ENCODE data around the gene TNFRSF21. TPM values are rescaled to one million over a fixed set of nuclear protein-coding genes. Genes with fewer than 3 reads are reported as not detected.

The TNFRSF21 gene
- total RNA-seq, 4 donors from 2014 or later: 43.4 to 78.9 (median 63.0) TPM

DNA sequence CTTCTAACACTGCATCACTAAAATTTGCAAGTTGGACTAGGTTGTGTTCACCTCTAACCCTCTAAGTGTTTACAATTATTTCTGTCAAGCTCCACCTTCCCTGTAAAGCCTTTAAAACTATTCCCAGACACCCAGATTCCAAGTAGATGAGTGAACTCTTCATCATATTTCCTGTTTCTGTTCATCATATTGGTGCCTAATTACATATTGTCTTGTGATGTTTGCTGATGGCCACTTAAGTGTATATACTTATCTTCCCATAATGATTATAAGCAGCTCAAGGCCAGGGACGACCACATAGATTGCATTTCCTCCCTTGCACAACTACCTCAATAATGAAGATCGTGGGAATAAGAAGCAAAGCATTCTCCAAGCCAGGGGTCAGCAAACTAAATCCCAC lies 16.8 kb downstream of the TNFRSF21 start:
- intact Hi-C loops (cut with DNase I): no loop called here
- DNase-seq: no peak
- Histone ChIP-seq H3K4me3 (no peak overlapping the region), H3K36me3 (no peaks in the 10 kb centered on the region), H3K27ac (no peak overlapping the region), H3K4me1 (no peaks in the 10 kb centered on the region), H3K27me3 (no peaks in the 10 kb centered on the region), H3K9me3 (no peaks in the 10 kb centered on the region)
- 58 to 80% methylated on average over 2 of the region's 2 CpGs for WGBS, 2 donors
- no peak for TF ChIP-seq POLR2A (IDR thresholded peaks at IDR 0.05)
- TF ChIP-seq, protein P1, sequence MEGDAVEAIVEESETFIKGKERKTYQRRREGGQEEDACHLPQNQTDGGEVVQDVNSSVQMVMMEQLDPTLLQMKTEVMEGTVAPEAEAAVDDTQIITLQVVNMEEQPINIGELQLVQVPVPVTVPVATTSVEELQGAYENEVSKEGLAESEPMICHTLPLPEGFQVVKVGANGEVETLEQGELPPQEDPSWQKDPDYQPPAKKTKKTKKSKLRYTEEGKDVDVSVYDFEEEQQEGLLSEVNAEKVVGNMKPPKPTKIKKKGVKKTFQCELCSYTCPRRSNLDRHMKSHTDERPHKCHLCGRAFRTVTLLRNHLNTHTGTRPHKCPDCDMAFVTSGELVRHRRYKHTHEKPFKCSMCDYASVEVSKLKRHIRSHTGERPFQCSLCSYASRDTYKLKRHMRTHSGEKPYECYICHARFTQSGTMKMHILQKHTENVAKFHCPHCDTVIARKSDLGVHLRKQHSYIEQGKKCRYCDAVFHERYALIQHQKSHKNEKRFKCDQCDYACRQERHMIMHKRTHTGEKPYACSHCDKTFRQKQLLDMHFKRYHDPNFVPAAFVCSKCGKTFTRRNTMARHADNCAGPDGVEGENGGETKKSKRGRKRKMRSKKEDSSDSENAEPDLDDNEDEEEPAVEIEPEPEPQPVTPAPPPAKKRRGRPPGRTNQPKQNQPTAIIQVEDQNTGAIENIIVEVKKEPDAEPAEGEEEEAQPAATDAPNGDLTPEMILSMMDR (IDR thresholded peaks at IDR 0.05): no peak

GRCh38 chr6:47292027-47292426 lies 17.7 kb downstream of the TNFRSF21 start:
- H3K4me1 ChIP-seq: no peaks in the 10 kb centered on the region
- 78 to 90% methylated on average over 4 of the region's 4 CpGs for WGBS, 2 donors
- H3K4me3 ChIP-seq: no peak overlapping the region
- no peak for TF ChIP-seq POLR2A (IDR thresholded peaks at IDR 0.05)
- intact Hi-C loops (cut with DNase I): no loop called here
- no peaks in the 10 kb centered on the region for H3K36me3 ChIP-seq
- H3K9me3 ChIP-seq: no peaks in the 10 kb centered on the region
- H3K27me3 ChIP-seq: no peaks in the 10 kb centered on the region
- DNase-seq: no peak
- H3K27ac ChIP-seq: no peak overlapping the region

- Histone ChIP-seq H3K4me3 (no peak overlapping the region), H3K9me3 (no peaks in the 10 kb centered on the region), H3K27ac (no peak overlapping the region), H3K36me3 (peaks cover 0 to 16% (median 6%) of the 10 kb centered on the region in 3 donors), H3K4me1 (no peaks in the 10 kb centered on the region), H3K27me3 (no peaks in the 10 kb centered on the region)
- intact Hi-C loops (cut with DNase I): no loop called here
- no peak for TF ChIP-seq POLR2A (IDR thresholded peaks at IDR 0.05)
- TF ChIP-seq, protein P1 (IDR thresholded peaks at IDR 0.05): no peak
- WGBS, 2 donors: 83 to 91% methylated on average over 7 of the region's 7 CpGs
- DNase-seq: no peak
Measured at GRCh38 chr6:47290124-47290834, 19.4 kb downstream of the TNFRSF21 start.

GRCh38 chr6:47288267-47289090 lies 21.2 kb downstream of the TNFRSF21 start:
- intact Hi-C loops (cut with DNase I): no loop called here
- Histone ChIP-seq H3K9me3 (no peaks in the 10 kb centered on the region), H3K36me3 (peaks cover 0 to 34% (median 12%) of the 10 kb centered on the region in 3 donors), H3K4me1 (no peaks in the 10 kb centered on the region), H3K27ac (no peak overlapping the region), H3K4me3 (no peak overlapping the region), H3K27me3 (no peaks in the 10 kb centered on the region)
- TF ChIP-seq, protein P1 (IDR thresholded peaks at IDR 0.05): no peak
- TF ChIP-seq POLR2A (IDR thresholded peaks at IDR 0.05): no peak
- DNase-seq: no peak
- 70 to 75% methylated on average over 7 of the region's 7 CpGs for WGBS, 2 donors

- Histone ChIP-seq H3K27ac (no peak overlapping the region), H3K4me3 (no peak overlapping the region), H3K27me3 (no peaks in the 10 kb centered on the region), H3K9me3 (no peaks in the 10 kb centered on the region), H3K4me1 (no peaks in the 10 kb centered on the region), H3K36me3 (peaks cover 0 to 50% (median 12%) of the 10 kb centered on the region in 3 donors)
- TF ChIP-seq, protein P1 (IDR thresholded peaks at IDR 0.05): no peak
- TF ChIP-seq POLR2A (IDR thresholded peaks at IDR 0.05): no peak
- WGBS, 2 donors: 90 to 95% methylated on average over 6 to 7 of the region's 7 CpGs
- intact Hi-C loops (cut with DNase I): no loop called here
- DNase-seq: no peak
Measured at GRCh38 chr6:47286301-47286700, 23.4 kb downstream of the TNFRSF21 start.

Measured in esophagus squamous epithelium (tissue), 5 donors.